Panc1 (cell line): ENCODE measurements around the gene FAM117B.
A peak's percentile ranks its signal among the peaks of the same experiment; 100 is the strongest.

Experiments used
- CTCF ChIP-seq: fragments of 450-650 bp; IDR thresholded peaks from 2 replicates; pipeline ENCODE4 v1.5.1; 2017; ENCODE audit warnings: mild to moderate bottlenecking
- POLR2AphosphoS5 ChIP-seq: IDR thresholded peaks from 2 replicates; pipeline ENCODE4 v1.6.1; 2012; ENCODE audit warnings: mild to moderate bottlenecking, low read depth, low read length, moderate library complexity
- REST ChIP-seq, 2 experiments: IDR thresholded peaks; 2 replicates each; pipeline ENCODE4 v1.6.1; 2011 to 2012; ENCODE audit warnings: low read depth in 2 of 2, control low read depth in 1 of 2, low read length in 1 of 2, mild to moderate bottlenecking in 1 of 2, moderate library complexity in 1 of 2; ENCODE audit not compliant: insufficient read depth in 1 of 2
- SIN3A ChIP-seq: IDR thresholded peaks from 2 replicates; pipeline ENCODE4 v1.6.1; 2012; ENCODE audit warnings: low read depth, mild to moderate bottlenecking, low read length, moderate library complexity, borderline replicate concordance; ENCODE audit not compliant: insufficient read depth
- TCF7L2 ChIP-seq: IDR thresholded peaks from 2 replicates; pipeline ENCODE4 v1.6.1; 2011; ENCODE audit warnings: mild to moderate bottlenecking, low read depth, low read length, inconsistent platforms

- TF ChIP-seq CTCF (peak; percentile 92), POLR2AphosphoS5 (no peak), TCF7L2 (no peak), REST (IDR thresholded peaks at IDR 0.05; ENCODE audit: insufficient read depth in 1 of 2, low read depth in 2 of 2, low read length in 1 of 2) (no peak), SIN3A (no peak)
Measured at GRCh38 chr2:202588647-202589581, 45.9 kb upstream of the FAM117B start.
